Right atrium auricular region (tissue), 2 donors: ENCODE results near the gene CNOT11. TPM values are rescaled to one million over a fixed set of nuclear protein-coding genes. Genes with fewer than 3 reads are reported as not detected.
"Not testable (repeated sequence)": the region's sequence is repeated elsewhere in the genome, so short reads cannot be mapped to it uniquely, and the experiment has no call there.

ENCODE experiments used
- DNase-seq: peaks from one replicate; pipeline ENCODE4 v3.0.0-alpha.2; 2019; ENCODE audit warnings: low spot score
- H3K27ac ChIP-seq, 2 donors: fragments of 200-600 bp; sonication (generic); 1 replicate in 1 of 2; 2 replicates in 1 of 2; pipeline ENCODE4 v1.5.1; 2016 to 2019
- H3K27me3 ChIP-seq, 2 donors: fragments of 200-600 bp; sonication (generic); one replicate each; pipeline versions ENCODE4 v1.5.1 to v1.6.0; 2017 to 2019
- H3K36me3 ChIP-seq: fragments of 200-600 bp; sonication (generic); one replicate; pipeline ENCODE4 v1.5.1; 2016
- H3K4me1 ChIP-seq, 2 donors: fragments of 200-600 bp; sonication (generic); one replicate each; pipeline versions ENCODE4 v1.5.1 to v1.6.0; 2017 to 2019
- H3K4me3 ChIP-seq, 2 donors: fragments of 200-600 bp; sonication (generic); 1 replicate in 1 of 2; 2 replicates in 1 of 2; pipeline ENCODE4 v1.5.1; 2017 to 2019; ENCODE audit warnings: mild to moderate bottlenecking in 1 of 2, moderate library complexity in 1 of 2
- H3K9me3 ChIP-seq, 2 donors: fragments of 200-600 bp; sonication (generic); one replicate each; pipeline ENCODE4 v1.5.1; 2019
- total RNA-seq, 2 donors: library from RNA; depleted of rRNA; stranded (reverse); fragments of >200 nt; gene quantifications; one replicate each; pipeline ENCODE4 v1.1.0, GENCODE V29; 2016
- TF ChIP-seq, protein P1 (sequence below), 2 donors: fragments of 200-600 bp; sonication (generic); IDR thresholded peaks; one replicate each; pipeline ENCODE4 v1.5.1; 2019; ENCODE audit warnings: antibody characterized with exemption in 2 of 2

CNOT11 gene
- 10 to 100 TPM; 37.0 to 40.4 TPM for total RNA-seq

DNA sequence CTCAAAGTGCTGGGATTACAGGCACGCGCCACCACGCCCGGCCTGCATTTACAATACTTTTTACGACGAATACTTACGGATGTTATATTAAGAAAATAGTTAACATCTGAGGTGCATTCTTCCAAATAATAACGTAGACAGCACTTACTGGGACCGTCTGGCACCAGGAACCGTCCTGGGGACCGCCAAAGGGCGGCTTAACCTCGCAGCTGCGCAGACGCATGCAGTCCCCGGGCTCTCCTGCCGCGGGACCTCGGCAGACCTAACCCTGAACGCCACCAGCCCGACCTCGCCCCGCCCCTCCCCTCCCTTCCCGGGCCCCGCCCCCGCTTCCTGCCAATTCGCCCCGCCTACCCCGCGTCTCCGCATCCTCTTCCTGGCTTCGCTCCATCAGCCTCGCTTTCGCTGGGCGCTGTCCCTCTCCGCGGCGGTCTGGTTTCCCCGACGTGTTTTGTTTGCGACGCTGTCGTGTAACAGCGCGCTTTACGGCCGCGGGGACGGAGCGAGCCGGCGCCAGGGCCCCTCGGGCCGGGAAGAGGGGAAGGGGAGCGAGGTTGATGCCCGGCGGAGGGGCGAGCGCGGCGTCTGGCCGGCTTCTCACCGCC lies at the start of gene CNOT11:
CNOT11 (plus strand) TSS at position 479 of the 605 bp plus-strand sequence; CDS start at position 558, 79 bp downstream.
- Histone ChIP-seq H3K27me3 (no peaks in the 10 kb centered on the region), H3K9me3 (no peaks in the 10 kb centered on the region), H3K27ac (peak within 1 kb of the TSS; percentile 88 to 97), H3K4me3 (peak within 1 kb of the TSS; percentile 85 to 100), H3K36me3 (no peaks in the 10 kb centered on the region), H3K4me1 (peaks cover 0 to 34% of the 10 kb centered on the region in 2 donors)
- peak; percentile 98 for DNase-seq
- TF ChIP-seq, protein P1, sequence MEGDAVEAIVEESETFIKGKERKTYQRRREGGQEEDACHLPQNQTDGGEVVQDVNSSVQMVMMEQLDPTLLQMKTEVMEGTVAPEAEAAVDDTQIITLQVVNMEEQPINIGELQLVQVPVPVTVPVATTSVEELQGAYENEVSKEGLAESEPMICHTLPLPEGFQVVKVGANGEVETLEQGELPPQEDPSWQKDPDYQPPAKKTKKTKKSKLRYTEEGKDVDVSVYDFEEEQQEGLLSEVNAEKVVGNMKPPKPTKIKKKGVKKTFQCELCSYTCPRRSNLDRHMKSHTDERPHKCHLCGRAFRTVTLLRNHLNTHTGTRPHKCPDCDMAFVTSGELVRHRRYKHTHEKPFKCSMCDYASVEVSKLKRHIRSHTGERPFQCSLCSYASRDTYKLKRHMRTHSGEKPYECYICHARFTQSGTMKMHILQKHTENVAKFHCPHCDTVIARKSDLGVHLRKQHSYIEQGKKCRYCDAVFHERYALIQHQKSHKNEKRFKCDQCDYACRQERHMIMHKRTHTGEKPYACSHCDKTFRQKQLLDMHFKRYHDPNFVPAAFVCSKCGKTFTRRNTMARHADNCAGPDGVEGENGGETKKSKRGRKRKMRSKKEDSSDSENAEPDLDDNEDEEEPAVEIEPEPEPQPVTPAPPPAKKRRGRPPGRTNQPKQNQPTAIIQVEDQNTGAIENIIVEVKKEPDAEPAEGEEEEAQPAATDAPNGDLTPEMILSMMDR (IDR thresholded peaks at IDR 0.05): no peak

DNA sequence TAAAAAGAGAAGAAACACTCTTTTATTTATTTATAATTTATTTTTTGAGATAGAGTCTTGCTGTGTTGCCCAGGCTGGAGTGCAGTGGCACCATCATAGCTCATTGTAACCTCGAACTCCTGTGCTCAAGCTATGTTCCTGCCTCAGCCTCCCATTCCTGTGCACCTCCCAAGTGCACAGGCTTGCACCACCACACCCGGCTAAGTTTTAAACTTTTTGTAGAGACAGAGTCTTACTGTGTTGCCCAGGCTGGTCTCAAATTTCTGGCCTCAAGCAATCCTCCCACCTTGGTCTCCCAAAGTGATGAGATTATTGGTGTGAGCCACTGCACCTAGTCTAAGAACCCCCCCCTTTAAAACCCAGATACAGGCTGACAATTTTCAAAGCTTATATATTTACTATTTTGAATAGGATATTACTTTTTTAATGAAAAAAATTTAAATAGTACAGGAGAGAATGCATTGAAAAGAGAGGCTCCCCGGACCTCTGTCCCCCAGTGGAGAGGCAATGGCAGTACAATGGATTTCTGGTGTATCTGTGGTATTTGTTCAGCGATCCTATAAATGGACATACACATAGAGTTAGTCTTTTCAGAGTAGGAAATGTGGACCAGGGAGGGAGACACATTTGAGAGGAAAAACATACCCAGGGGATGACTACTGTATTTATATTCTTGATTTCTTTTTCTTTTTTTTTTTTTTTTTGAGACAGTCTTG lies 48.1 kb upstream of the CNOT11 start:
- no peak for DNase-seq
- TF ChIP-seq, protein P1 (IDR thresholded peaks at IDR 0.05): no peak
- H3K27ac ChIP-seq: no peak overlapping the region
- H3K4me1 ChIP-seq: peaks cover 0 to 8% of the 10 kb centered on the region in 2 donors
- no peaks in the 10 kb centered on the region for H3K9me3 ChIP-seq
- no peak overlapping the region for H3K4me3 ChIP-seq
- no peaks in the 10 kb centered on the region for H3K36me3 ChIP-seq
- no peaks in the 10 kb centered on the region for H3K27me3 ChIP-seq

DNA sequence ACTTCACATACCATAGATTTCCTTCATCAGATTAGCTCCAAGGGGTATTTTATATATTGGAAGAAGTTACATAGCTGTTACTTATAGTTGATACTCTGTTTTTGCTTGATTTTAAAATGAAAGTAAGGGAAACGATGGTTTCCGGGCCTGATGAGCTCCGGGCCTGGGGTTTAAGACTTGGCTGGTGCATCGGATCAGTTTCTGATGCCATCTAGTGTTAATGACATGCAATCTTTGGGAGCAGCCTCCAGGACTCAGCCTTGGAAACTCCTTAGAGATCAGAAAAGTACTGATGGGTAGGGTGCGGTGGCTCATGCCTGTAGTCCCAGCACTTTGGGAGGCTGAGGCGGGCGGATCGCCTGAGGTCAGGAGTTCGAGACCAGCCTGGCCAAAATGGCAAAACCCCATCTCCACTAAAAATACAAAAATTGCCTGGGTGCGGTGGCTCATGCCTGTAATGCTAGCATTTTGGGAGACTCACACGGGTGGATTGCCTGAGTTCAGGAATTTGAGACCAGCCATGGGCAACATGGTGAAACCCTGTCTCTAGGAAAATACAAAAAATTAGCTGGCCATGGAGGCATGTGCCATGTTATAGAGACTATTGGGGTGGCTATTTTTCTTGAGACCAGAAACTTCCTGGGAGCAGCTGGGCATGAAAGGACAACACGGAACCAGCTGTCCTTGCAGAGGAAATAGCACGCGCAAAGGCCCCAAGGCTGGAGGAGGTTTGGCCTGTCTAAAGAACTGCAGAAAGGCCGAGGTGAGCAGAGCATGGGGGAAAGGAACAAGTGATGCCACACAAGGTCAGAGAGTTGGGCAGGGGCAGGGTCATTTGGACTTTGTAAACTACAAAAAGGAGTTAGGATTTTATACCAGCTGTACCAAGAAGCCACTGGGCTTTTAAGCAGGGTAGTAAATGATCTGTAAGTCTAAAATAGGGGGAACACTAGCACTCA lies 46.9 kb upstream of the CNOT11 start:
- DNase-seq: peak; percentile 71
- H3K36me3 ChIP-seq: no peaks in the 10 kb centered on the region
- TF ChIP-seq, protein P1 (IDR thresholded peaks at IDR 0.05): peak in 1 of 2 donors; percentile 71
- H3K27ac ChIP-seq: no peak overlapping the region
- no peaks in the 10 kb centered on the region for H3K27me3 ChIP-seq
- H3K4me3 ChIP-seq: peak overlapping the region in 1 of 2 donors; percentile 16
- no peaks in the 10 kb centered on the region for H3K9me3 ChIP-seq
- peaks cover 0 to 8% of the 10 kb centered on the region in 2 donors for H3K4me1 ChIP-seq

DNA sequence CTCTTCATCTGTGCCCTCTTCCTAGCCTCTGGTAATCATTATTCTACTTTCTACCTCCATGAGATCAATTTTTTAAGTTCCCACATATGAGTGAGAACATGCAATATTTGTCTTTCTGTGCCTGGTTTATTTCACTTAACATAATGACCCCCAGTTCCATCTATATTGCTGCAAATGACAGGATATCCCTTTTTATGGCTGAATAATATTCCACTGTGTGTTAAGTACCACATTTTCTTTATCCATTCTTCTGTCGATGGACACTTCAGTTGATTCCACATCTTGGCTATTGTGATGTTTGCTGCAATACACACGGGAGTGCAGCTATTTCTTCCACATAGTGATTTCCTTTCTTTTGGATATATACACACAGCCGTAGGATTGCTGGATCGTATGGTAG lies 43.9 kb upstream of the CNOT11 start:
- TF ChIP-seq, protein P1 (IDR thresholded peaks at IDR 0.05): no peak
- no peaks in the 10 kb centered on the region for H3K9me3 ChIP-seq
- peaks cover 0 to 8% of the 10 kb centered on the region in 2 donors for H3K4me1 ChIP-seq
- no peaks in the 10 kb centered on the region for H3K27me3 ChIP-seq
- DNase-seq: no peak
- no peak overlapping the region for H3K4me3 ChIP-seq
- H3K36me3 ChIP-seq: no peaks in the 10 kb centered on the region
- H3K27ac ChIP-seq: no peak overlapping the region

DNA sequence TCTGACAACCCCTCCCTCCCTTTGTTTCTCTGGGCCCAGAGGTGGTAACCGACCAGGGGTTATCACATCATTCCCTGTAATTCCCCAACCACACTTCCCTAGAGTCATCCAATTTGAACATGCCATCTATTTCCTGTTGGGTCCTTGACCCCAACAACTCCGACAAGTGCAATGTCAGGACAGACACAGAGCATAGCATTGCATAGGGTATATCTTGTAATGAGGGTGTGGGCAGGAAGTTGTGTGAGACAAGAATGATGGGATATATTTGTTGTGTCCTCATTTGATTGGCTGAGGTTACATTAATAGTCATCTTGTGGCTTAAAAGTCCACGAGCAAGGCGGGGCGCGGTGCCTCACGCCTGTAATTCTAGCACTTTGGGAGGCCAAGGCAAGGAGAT lies 33.4 kb upstream of the CNOT11 start:
- no peak overlapping the region for H3K4me3 ChIP-seq
- H3K27me3 ChIP-seq: no peaks in the 10 kb centered on the region
- no peaks in the 10 kb centered on the region for H3K9me3 ChIP-seq
- TF ChIP-seq, protein P1 (IDR thresholded peaks at IDR 0.05): no peak
- H3K27ac ChIP-seq: no peak overlapping the region
- no peak for DNase-seq
- H3K4me1 ChIP-seq: no peaks in the 10 kb centered on the region
- no peaks in the 10 kb centered on the region for H3K36me3 ChIP-seq

DNA sequence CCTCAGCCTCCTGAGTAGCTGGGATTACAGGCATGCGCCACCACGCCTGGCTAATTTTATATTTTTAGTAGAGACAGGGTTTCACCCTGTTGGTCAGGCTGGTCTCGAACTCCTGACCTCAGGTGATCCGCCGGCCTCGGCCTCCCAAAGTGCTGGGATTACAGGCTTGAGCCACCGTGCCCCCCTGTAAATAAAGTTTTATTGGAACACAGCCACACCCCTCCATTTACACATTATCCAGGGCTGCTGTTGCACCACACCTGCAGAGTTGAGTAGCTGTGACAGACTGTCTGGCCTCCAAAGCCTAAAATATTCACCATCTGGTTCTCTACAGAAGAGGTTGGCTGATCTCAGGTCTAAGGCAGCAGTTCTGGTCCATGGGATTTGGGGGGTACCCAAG lies 32.6 kb upstream of the CNOT11 start:
- not testable (repeated sequence) for DNase-seq, H3K4me1 ChIP-seq, H3K36me3 ChIP-seq, H3K27me3 ChIP-seq, H3K27ac ChIP-seq, H3K9me3 ChIP-seq, H3K4me3 ChIP-seq
